HG03521 (cell line): ENCODE data around the gene KRT72.

Experiments
- ATAC-seq: cut with Tn5 transposase; IDR thresholded peaks from one replicate; pipeline ENCODE4 v1.9.1; 2021; ENCODE audit warnings: mild to moderate bottlenecking, moderate library complexity; ENCODE audit not compliant: unreplicated experiment

Gene KRT72

DNA sequence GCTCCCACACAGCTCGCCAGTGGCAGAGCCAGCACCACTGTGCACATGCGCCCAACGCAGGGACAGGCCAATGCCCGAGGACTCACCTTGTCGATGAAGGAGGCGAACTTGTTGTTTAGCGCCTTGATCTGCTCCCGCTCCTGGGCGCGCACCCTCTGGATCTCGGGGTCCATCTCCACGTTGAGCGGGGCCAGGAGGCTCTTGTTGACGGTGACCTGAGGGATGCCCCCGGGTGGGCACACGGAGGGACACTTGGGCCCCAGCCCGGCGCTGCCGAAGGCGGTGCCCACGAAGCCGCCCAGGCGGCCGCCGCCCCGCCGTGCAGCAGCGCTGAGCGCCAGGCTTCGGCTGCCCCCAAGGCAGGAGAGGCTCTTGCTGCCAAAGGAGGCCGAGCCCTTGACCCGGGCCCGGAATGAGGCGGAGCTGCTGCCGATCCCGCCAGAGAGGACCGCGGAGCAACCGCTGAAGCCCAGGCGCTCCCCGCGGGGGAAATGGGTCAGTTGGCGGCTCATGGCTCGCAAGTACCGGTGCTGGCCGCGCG, at the start of gene KRT72:
KRT72 (minus strand) TSS at position 523 of the 541 bp plus-strand sequence; CDS start at position 512, 11 bp downstream.
- ATAC-seq: no peak

DNA sequence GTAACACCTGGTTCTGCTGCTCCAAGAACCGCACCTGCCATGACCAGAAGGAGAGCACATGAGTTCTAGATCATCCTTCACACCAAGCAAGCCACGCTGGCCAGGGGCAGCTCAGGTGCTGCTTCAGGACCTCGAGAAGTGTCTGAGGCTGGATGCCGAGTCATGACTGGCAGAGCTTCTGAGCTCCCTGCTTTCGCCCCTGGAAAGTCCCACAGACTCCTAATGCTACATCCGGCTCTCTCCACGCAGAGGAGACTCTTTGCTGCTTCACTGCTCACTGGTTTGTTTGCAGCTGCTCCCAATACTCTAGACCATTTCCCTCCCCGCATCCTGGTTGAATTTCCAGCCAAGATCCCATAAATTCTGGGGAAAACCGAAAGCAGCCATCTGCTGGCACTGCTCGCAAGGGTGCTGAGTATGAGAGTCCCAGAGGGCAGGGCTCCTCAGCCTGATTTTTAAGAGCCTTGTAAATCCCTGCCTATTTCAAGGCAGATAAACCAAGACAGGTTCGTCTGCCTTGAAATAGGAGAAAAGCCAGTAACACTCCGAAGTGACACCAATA, 49.3 kb upstream of the KRT72 start:
- ATAC-seq: no peak

DNA sequence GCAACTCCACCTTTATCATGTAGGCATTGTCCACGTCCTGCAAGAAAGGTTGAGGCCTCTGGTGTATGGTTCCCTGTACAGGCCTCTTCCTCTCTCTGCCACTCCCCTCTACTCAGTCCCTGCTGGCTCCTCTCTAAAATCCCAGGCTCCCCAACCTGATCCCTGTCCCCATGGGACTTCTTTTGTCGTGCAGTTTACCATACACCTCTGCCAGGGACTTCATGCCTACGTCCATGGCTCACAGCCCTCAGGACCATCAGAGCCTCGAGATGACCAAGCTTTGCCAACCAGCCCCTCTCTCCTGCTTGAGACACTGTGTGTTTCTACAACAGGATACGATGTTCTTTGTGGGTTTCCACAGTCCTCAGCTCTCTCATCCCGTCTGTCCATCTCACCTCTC, 47.8 kb upstream of the KRT72 start:
- ATAC-seq: no peak

DNA sequence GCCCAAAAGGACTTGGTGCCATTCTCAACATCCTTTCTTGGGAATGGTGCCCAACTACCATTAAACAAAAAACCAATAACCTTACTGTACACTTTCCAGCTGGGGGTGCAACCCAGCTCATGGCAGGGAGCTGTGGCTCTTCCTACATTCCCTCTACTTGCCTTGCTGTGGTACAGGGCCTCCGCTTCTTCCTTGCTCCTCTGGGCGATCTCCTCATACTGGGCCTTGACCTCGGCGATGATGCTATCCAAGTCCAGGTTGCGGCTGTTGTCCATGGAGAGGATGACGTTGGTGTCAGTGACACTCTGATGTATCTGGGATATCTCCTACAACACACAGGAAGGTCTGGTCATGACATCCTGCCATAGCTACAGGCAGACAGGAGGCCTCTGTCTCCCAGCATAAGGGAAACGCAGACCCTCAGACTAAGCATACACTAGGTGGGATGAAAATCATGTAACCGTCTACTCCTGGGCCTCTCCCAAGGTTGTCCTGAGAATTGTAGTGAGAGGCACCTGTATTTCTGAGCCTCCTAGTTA, 46.8 kb upstream of the KRT72 start:
- no peak for ATAC-seq

DNA sequence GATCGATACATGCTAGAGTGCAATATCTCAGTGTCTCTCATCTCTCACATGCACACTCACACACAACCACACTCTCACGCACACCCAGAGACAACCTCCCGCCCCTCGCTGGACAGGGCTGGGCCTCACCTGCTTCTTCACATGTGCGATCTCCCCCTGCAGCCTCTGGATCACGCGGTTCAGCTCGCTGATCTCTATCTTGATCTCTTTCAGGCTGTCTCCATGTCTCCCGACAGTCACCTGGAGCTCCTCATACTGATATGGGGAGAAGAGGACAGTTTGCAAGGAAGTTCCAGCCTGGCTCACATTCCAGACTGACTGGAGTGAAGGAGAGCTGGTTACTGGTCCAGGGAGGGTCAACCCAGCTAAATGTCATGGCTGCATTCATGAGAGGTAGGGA, 46.3 kb upstream of the KRT72 start:
- no peak for ATAC-seq

DNA sequence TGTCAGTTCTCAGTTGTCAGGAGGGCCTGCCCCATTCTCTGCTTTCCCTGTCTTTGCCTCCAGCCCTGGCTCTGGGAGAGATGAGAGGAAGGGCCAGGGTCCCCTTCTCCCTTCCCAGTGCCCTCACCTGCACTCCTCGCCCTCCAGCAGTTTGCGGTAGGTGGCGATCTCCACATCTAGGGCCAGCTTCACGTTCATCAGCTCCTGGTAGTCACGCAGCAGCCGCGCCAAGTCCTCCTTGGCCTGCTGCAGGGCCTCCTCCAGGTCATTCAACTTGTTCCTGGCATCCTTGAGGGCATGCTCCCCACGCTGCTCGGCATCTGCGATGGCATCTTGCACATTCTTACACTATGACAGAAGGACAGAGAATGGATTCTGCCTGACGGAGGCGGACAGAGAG, 45.4 kb upstream of the KRT72 start:
- ATAC-seq: no peak

GRCh38 chr12:52645982-52646381, 44.7 kb upstream of the KRT72 start:
- ATAC-seq: no peak

GRCh38 chr12:52645120-52645761, 44.0 kb upstream of the KRT72 start:
- ATAC-seq: no peak

- ATAC-seq: no peak
Observed at GRCh38 chr12:52644078-52644415, 42.8 kb upstream of the KRT72 start.

GRCh38 chr12:52643233-52644077, 42.2 kb upstream of the KRT72 start:
- no peak for ATAC-seq

DNA sequence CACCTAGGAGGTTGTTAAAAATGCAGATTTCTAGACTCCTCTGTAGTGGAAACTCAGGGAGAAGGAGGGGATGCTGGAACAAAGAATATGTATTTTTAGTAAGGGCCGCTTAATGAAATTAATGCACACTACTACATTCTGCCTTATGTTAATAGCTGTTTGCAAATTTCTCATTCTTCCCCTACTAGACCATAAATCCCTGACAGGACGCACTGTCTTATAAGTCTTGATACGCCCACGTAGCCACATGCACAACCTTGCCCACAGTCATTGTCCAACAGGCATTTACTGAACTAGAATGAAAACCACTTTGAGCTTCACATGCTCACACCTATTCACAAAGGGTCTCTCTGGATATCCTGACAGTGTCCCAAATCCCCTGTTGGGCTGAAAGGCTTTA, 40.2 kb upstream of the KRT72 start:
- no peak for ATAC-seq

GRCh38 chr12:52637299-52637698, 36.0 kb upstream of the KRT72 start:
- no peak for ATAC-seq

DNA sequence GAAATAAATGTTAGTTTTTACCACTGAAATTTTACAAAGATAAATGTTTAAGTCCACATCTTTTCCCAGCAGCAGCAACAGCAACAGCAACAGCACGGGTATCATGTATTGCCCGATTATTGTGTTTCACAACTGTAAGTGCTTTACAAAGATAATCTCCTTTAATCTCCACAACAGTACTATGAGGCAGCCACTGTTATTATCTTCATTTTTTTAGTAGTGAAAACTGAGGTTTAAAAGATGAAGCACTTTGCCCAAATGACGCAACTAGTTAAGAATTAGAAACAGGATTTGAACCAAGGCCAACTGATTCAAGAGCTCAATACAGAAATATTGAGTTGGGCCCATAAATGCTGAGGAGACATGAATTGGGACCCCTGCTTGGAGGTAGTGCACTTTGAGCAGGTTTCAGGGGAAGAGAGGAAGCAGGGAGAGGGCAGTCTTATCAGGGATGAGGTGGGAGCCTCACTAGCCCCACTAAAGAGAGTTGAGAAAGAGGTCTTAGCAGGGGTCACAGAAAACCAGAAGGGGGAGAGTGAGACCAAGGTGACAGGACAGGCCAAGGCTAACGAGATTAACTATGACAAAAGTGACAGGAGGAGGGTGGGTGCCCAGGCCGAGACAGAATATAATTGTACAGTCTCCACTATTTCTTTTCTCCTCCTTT, 35.5 kb upstream of the KRT72 start:
- ATAC-seq: no peak

DNA sequence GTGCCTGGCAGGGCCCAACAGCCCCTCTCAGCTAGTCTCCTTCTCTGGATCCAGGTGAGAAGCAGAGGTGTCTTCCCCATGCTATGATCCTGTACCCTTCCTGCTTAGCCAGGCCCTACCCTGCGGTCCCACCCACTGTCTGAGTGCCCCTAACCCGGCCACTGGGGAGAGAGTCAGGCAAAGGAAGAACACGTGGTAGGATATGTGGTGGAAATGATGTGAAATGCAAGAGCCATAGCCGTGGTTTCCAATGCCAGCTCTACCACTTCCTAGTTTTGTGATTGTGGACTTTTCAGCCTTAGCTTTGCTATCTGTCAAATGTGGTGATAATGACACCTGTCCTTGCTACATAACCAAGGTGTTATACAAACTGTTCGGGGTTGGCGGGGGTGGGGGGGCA, 34.9 kb upstream of the KRT72 start:
- no peak for ATAC-seq

- ATAC-seq: no peak
Observed at GRCh38 chr12:52634266-52635056, 33.2 kb upstream of the KRT72 start.

DNA sequence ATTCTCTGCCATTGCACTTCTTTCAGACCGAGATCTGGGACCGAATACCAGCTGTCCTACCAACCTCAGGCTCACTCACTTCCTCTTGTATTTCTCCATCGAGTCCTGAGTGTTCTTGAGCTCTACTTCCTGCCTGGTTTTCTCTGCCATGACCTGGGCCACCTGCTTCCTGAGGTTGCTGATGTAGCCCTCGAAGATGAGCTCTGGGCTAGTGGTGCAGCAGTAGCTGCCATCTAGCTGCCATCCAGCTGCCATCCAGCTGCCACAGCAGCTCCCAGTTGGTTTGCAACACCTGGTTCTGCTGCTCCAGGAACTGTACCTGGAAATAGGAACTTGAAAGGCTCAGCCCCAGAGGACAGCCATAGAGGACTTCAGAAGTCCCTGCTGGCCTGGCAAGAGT, 32.1 kb upstream of the KRT72 start:
- no peak for ATAC-seq

DNA sequence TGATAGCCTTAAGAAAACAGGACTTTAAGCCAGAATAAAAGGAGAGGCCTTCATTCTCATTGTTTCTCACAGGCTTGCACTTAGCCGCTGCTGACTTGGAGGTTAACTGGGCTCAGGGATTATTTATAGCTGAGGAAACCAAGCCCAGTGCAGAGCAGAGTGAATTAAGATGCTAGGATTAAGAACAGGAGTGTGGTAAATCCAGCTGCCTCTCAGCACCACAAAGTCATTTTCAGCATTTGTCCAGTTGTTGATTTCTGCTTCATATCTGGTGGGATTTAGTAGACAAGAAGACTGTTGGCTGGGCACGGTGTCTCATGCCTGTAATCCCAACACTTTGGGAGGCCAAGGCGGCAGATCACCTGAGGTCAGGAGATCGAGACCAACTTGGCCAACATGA, 31.4 kb upstream of the KRT72 start:
- no peak for ATAC-seq

DNA sequence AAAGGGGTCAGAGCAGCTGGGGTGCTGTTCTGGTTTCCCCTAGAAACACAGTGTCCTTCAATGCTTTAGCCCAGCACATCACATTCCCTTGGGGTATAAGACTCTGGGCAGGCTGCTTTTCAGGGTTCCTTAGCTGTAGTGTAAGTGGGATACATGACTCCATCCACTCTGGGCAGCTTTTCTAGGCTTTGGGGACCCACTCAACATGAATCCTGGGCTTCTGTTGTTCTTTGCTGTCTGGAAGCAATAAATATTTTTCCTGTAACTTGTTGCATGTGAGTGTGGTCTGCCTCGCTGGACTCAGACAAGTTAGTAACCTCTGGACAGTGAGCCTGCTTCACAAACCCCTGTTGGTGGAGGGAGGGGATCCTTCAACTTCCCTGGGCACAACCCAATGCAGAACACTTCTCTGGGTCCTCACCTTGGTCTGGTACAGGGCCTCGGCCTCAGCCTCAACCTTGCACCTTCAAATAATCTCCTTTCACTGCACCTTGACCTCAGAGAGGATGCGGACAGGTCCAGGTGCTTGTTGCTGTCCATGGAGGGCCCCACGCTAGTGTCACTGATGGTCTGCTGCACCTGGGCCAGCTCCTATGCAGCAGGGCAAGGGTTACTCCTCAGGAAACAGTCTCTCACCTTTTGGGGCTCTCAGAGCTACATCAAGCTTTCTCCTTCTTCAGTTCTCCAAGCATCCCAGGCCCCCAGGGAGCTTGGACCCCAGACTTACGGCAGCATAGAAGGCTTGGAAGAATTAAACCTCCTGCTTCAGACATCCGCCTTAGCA, 30.6 kb upstream of the KRT72 start:
- ATAC-seq: no peak

DNA sequence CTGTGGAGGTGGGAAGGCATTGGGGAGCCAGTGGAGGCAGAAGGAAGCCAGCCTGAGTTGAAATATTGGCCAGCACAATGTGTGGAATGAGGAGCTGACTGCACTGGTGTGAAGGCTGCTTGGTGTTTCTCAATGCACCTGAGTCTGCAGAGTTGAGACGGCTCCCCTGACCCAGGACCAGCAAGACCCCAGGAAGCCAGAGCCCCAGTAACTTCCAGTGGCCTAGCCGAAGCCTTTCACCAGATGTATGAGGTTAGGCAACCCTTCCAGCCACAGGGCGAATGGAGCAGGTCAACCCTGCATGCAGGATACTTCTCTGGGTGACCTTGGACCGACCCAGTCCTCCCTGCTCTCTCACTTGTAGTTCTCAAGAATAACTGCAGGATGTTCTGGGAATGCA, 30.0 kb upstream of the KRT72 start:
- ATAC-seq: no peak
